SIG-M5 treated with dmso at 0.1 percent for 504 hours (cell line): ENCODE measurements around the gene C22orf42.
"Not testable (repeated sequence)": the region's sequence is repeated elsewhere in the genome, so short reads cannot be mapped to it uniquely, and the experiment has no call there.

ENCODE experiments used
- DNase-seq: peaks from one replicate; lab custom pipeline; 2025; ENCODE audit not compliant: unreplicated experiment; lab: John Stamatoyannopoulos, UW

The C22orf42 gene

GRCh38 chr22:32137731-32138324, 21.3 kb downstream of the C22orf42 start:
- DNase-seq, result not testable (repeated sequence)

- not testable (repeated sequence) for DNase-seq
Measured at GRCh38 chr22:32136881-32137280, 22.2 kb downstream of the C22orf42 start.

GRCh38 chr22:32135958-32136357, 23.1 kb downstream of the C22orf42 start:
- not testable (repeated sequence) for DNase-seq

GRCh38 chr22:32134796-32135195, 24.3 kb downstream of the C22orf42 start:
- not testable (repeated sequence) for DNase-seq

GRCh38 chr22:32132783-32133182, 26.3 kb downstream of the C22orf42 start:
- no peak for DNase-seq

- no peak for DNase-seq
Measured at GRCh38 chr22:32132126-32132525, 27.0 kb downstream of the C22orf42 start.

GRCh38 chr22:32130464-32130863, 28.6 kb downstream of the C22orf42 start:
- DNase-seq, result no peak

- DNase-seq, result no peak
Measured at GRCh38 chr22:32127904-32128303, 31.2 kb downstream of the C22orf42 start.

- no peak for DNase-seq
Measured at GRCh38 chr22:32123657-32124056, 35.4 kb downstream of the C22orf42 start.

GRCh38 chr22:32122899-32123298, 36.2 kb downstream of the C22orf42 start:
- DNase-seq, result no peak

- DNase-seq, result no peak
Measured at GRCh38 chr22:32120603-32121002, 38.5 kb downstream of the C22orf42 start.

GRCh38 chr22:32119568-32120235, 39.4 kb downstream of the C22orf42 start:
- DNase-seq, result no peak

- DNase-seq, result no peak
Measured at GRCh38 chr22:32112380-32112779, 46.7 kb downstream of the C22orf42 start.

- no peak for DNase-seq
Measured at GRCh38 chr22:32106930-32107329, 52.2 kb downstream of the C22orf42 start.

GRCh38 chr22:32103658-32104315, 55.3 kb downstream of the C22orf42 start:
- DNase-seq, result peak; percentile 30

GRCh38 chr22:32100711-32101110, 58.4 kb downstream of the C22orf42 start:
- no peak for DNase-seq
